K562 (cell line): ENCODE measurements around the gene PTGR3. TPM values are rescaled to one million over a fixed set of nuclear protein-coding genes. Genes with fewer than 3 reads are reported as not detected.

Experiments
- ATAC-seq: fragments of 200-7000 bp; cut with Tn5 transposase; 3 replicates; pipeline ENCODE4 v1.9.1; 2020; ENCODE audit warnings: moderate library complexity
- BruUV-seq: library from RNA; stranded (reverse); fragments of 400-500 nt; replicated peaks from 2 replicates; lab custom pipeline; 2021; lab: Mats Ljungman, UMichigan
- CTCF ChIA-PET: fragments of 300-600 bp; formaldehyde crosslinking; extraction: SDS; loops from one replicate; lab custom pipeline; 2021; ENCODE audit warnings: low intra/inter-chr PET ratio; lab: Yijun Ruan, JAX
- POLR2A ChIA-PET: fragments of 300-600, 350-650 bp; sonication (Branson Sonifier 250); formaldehyde crosslinking; extraction: SDS; loops from one replicate; lab custom pipeline; 2021; ENCODE audit warnings: antibody characterized with exemption, inconsistent platforms; lab: Yijun Ruan, JAX
- DNase-seq, 4 experiments: peaks; one replicate each; pipeline versions ENCODE4 v3.0.0 to v3.0.0-alpha.2; 2011 to 2018; ENCODE audit warnings: low spot score in 3 of 4, mixed read lengths in 3 of 4; ENCODE audit errors: extremely low read depth in 1 of 4
- FAIRE-seq: peaks from 2 replicates; lab custom pipeline; 2011; peaks lifted over from hg19 to GRCh38; lab: Jason Lieb, UNC
- H2AFZ ChIP-seq: 2 replicates; pipeline ENCODE4 v1.6.0; 2011; ENCODE audit warnings: low read depth, low read length, control low read depth, inconsistent platforms
- H3K27ac ChIP-seq: fragments of 200-600 bp; 3 replicates; pipeline ENCODE4 v1.8.0; 2011; ENCODE audit warnings: low read depth, mild to moderate bottlenecking, control low read depth, inconsistent platforms, low read length, moderate library complexity, mixed read lengths; ENCODE audit errors: extremely low read depth
- H3K27me3 ChIP-seq, 2 experiments: fragments of 300-600 bp in 1 of 2; 2 replicates in 1 of 2; 3 replicates in 1 of 2; pipeline versions ENCODE4 v1.6.0 to v1.8.0; 2011; ENCODE audit warnings: inconsistent platforms in 2 of 2, low read length in 2 of 2, mild to moderate bottlenecking in 1 of 2, mixed read lengths in 1 of 2, moderate library complexity in 1 of 2; ENCODE audit not compliant: control insufficient read depth in 2 of 2, insufficient read depth in 2 of 2
- H3K36me3 ChIP-seq: fragments of 300-600 bp; 3 replicates; pipeline ENCODE4 v1.8.0; 2011; ENCODE audit warnings: mild to moderate bottlenecking, low read length, inconsistent platforms; ENCODE audit not compliant: control insufficient read depth, insufficient read depth
- H3K4me1 ChIP-seq, 2 experiments: fragments of 200-600 bp in 1 of 2; replicated peaks in 1 of 2; 2 replicates in 1 of 2; 3 replicates in 1 of 2; pipeline versions ENCODE4 v1.5.1 to v1.8.0; 2011; ENCODE audit warnings: inconsistent platforms in 2 of 2, low read length in 2 of 2, mild to moderate bottlenecking in 1 of 2, mixed read lengths in 1 of 2, moderate library complexity in 1 of 2; ENCODE audit not compliant: control insufficient read depth in 2 of 2, insufficient read depth in 2 of 2
- H3K4me2 ChIP-seq: 2 replicates; pipeline ENCODE4 v1.6.1; 2011; ENCODE audit warnings: low read length, control low read depth, inconsistent platforms, mixed read lengths; ENCODE audit not compliant: insufficient read depth
- H3K4me3 ChIP-seq: fragments of 200-600 bp; sonication (generic), shearing (Covaris generic); 2 replicates; pipeline ENCODE4 v1.5.1; 2016; ENCODE audit warnings: control low read depth, inconsistent platforms
- H3K79me2 ChIP-seq: fragments of 200-600 bp; 3 replicates; pipeline ENCODE4 v1.8.0; 2011; ENCODE audit warnings: low read length, inconsistent platforms; ENCODE audit not compliant: control insufficient read depth, insufficient read depth
- H3K9ac ChIP-seq, 2 experiments: 2 replicates each; pipeline versions ENCODE4 v1.6.0 to v1.6.1; 2011; ENCODE audit warnings: low read depth in 2 of 2, low read length in 2 of 2, control low read depth in 1 of 2, inconsistent platforms in 1 of 2, mild to moderate bottlenecking in 1 of 2, mixed read lengths in 1 of 2; ENCODE audit not compliant: insufficient read depth in 1 of 2
- H3K9me1 ChIP-seq: one replicate; pipeline ENCODE4 v1.6.0; 2011; ENCODE audit warnings: inconsistent platforms, mild to moderate bottlenecking, low read length, moderate library complexity; ENCODE audit not compliant: control insufficient read depth, insufficient read depth
- H3K9me3 ChIP-seq: replicated peaks from 2 replicates; pipeline ENCODE4 v1.5.1; 2011; ENCODE audit warnings: low read depth, low read length, inconsistent platforms; ENCODE audit not compliant: control insufficient read depth, insufficient read depth
- H4K20me1 ChIP-seq: replicated peaks from 2 replicates; pipeline ENCODE4 v1.6.1; 2011; ENCODE audit warnings: low read length, inconsistent platforms, mixed read lengths; ENCODE audit not compliant: control insufficient read depth, insufficient read depth
- ASH1L ChIP-seq: fragments of 450-650 bp; IDR thresholded peaks from 2 replicates; pipeline ENCODE4 v1.6.1; 2018; ENCODE audit warnings: borderline replicate concordance, mild to moderate bottlenecking, low read depth; ENCODE audit not compliant: partially characterized antibody
- FOXJ3 ChIP-seq: sonication (generic); formaldehyde crosslinking; IDR thresholded peaks from 2 replicates; pipeline ENCODE4 v1.4.0; 2020; ENCODE audit warnings: mild to moderate bottlenecking, missing genetic modification reagents
- KLF10 ChIP-seq: fragments of 250-450 bp; sonication (Bioruptor Pico); IDR thresholded peaks from 2 replicates; pipeline ENCODE4 v1.6.1; 2021; ENCODE audit warnings: matching md5 sums
- NR1H2 ChIP-seq: sonication (generic); formaldehyde crosslinking; IDR thresholded peaks from 2 replicates; pipeline ENCODE4 v1.4.0; 2020; ENCODE audit warnings: mild to moderate bottlenecking, missing genetic modification reagents
- TCFL5 ChIP-seq: fragments of 250-450 bp; sonication (Bioruptor Pico); conservative IDR thresholded peaks from 2 replicates; pipeline ENCODE4 v1.6.1; 2021; ENCODE audit warnings: mild to moderate bottlenecking, moderate library complexity, matching md5 sums
- ZNF668 ChIP-seq: fragments of 250-450 bp; sonication (Bioruptor Pico); IDR thresholded peaks from 2 replicates; pipeline ENCODE4 v1.8.0; 2022; ENCODE audit warnings: mild to moderate bottlenecking, inconsistent platforms
- WGBS: fragments of 100-300 bp; shearing (Covaris generic); methylation state at CpG from one replicate; pipeline ENCODE4 v1.1.6; 2016; ENCODE audit warnings: low coverage, mixed read lengths; ENCODE audit not compliant: insufficient coverage; ENCODE audit errors: missing lambda C conversion rate; 5-methylcytosine and 5-hydroxymethylcytosine counted together
- in situ Hi-C: fragments of 300-500 bp; cut with MboI; formaldehyde crosslinking; loops from 4 replicates; pipeline ENCODE4 v1.15.0; 2018; ENCODE audit warnings: inconsistent platforms, mixed read lengths
- intact Hi-C: fragments of 100-400 bp; cut with micrococcal nuclease; formaldehyde crosslinking; loops from 2 replicates; pipeline ENCODE4 v1.14.2; 2022
- polyA plus RNA-seq, 8 experiments: library from polyadenylated mRNA; depleted of rRNA in 4 of 8; stranded (reverse) in 5 of 8; unstranded in 3 of 8; fragments of >200 nt; fragmentation: Nextera tagmentation in 2 of 8; fragmentation: Illumina TruSeq in 1 of 8; extraction: Ambion mirVana in 2 of 8; extraction: Trizol in 1 of 8; gene quantifications; 2 replicates each; pipeline versions ENCODE4 v1.2.1 to v1.2.3, GENCODE V29; 2011 to 2014; ENCODE audit warnings: inconsistent platforms in 1 of 8, missing spikeins in 1 of 8
- total RNA-seq, 7 experiments: library from RNA; depleted of rRNA in 6 of 7; stranded (reverse); fragments of >200 nt in 6 of 7; fragmentation: Illumina TruSeq in 2 of 7; extraction: Trizol in 2 of 7; gene quantifications; 2 replicates each; pipeline versions ENCODE4 v1.2.1 to v1.2.3, GENCODE V29; 2011 to 2021; ENCODE audit warnings: low replicate concordance in 1 of 7
- TF ChIP-seq, protein P1 (sequence below): sonication (generic); formaldehyde crosslinking; IDR thresholded peaks from 2 replicates; pipeline ENCODE4 v1.8.0; 2022; ENCODE audit warnings: mild to moderate bottlenecking, missing genetic modification reagents, borderline replicate concordance
- TF ChIP-seq, protein P2 (sequence below), 2 experiments: fragments of 450-650 bp in 1 of 2; sonication (generic) in 1 of 2; formaldehyde crosslinking in 1 of 2; IDR thresholded peaks in 1 of 2; conservative IDR thresholded peaks in 1 of 2; 2 replicates each; pipeline versions ENCODE4 v1.6.1 to v1.8.1; 2016 to 2023; ENCODE audit warnings: mild to moderate bottlenecking in 2 of 2, moderate library complexity in 2 of 2, inconsistent platforms in 1 of 2, missing genetic modification reagents in 1 of 2

PTGR3 gene
- total and polyA plus RNA-seq, 9 of the 15 experiments (the other 6 are each of a cell fraction or from before 2014, with no cell fraction given), result 4.1 to 32.3 (median 15.3) TPM

DNA sequence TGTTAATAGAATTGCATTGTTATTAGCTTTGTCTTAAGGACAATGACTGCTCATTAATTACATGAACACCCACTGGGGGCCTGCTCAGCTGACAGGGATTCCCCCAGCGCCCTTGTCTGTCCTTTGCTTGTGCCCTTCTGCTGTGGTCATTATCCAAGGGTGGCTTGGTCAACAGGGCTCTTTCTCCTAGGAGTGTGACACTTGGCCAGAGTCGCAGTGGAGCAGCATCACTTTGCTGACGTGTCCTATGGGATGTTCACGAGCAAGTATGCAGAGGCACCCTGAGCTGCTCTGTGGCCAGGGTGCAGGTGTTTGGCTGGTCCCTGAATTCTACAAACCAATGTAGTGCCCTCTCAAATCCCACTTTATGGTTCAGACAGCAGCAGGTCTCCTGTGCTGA, 46.0 kb downstream of the PTGR3 start:
- DNase-seq, result no peak

More for the DNA sequence above, 46.0 kb downstream of the PTGR3 start:
- H4K20me1 ChIP-seq, result no peaks in the 10 kb centered on the region
- intact Hi-C loops (loop anchor here (10.0 kb wide), 1 partner anchor 312 kb away; no protein-coding TSS in a partner anchor), in situ Hi-C loops (no loop called here)
- no peak overlapping the region for H2AFZ ChIP-seq
- no peak overlapping the region for H3K4me2 ChIP-seq
- H3K27me3 ChIP-seq, result peaks cover 17 to 62% of the 10 kb centered on the region in 2 experiments
- peaks cover 0 to 12% of the 10 kb centered on the region in 2 experiments; a peak in 1 of 5 replicates for H3K4me1 ChIP-seq
- no peak for FAIRE-seq
- WGBS, result 0% methylated on average over 4 of the region's 4 CpGs
- ATAC-seq, result no peak
- no peak overlapping the region for H3K4me3 ChIP-seq
- H3K27ac ChIP-seq, result no peak overlapping the region
- no TSS peak for BruUV-seq
- H3K79me2 ChIP-seq, result no peaks in the 10 kb centered on the region
- TF ChIP-seq TCFL5 (CRISPR knock-in tag) (no peak), ASH1L (no peak), ZNF668 (CRISPR knock-in tag) (no peak), KLF10 (CRISPR knock-in tag) (no peak), NR1H2 (CRISPR knock-in tag) (no peak), FOXJ3 (no peak)
- TF ChIP-seq, protein P1, sequence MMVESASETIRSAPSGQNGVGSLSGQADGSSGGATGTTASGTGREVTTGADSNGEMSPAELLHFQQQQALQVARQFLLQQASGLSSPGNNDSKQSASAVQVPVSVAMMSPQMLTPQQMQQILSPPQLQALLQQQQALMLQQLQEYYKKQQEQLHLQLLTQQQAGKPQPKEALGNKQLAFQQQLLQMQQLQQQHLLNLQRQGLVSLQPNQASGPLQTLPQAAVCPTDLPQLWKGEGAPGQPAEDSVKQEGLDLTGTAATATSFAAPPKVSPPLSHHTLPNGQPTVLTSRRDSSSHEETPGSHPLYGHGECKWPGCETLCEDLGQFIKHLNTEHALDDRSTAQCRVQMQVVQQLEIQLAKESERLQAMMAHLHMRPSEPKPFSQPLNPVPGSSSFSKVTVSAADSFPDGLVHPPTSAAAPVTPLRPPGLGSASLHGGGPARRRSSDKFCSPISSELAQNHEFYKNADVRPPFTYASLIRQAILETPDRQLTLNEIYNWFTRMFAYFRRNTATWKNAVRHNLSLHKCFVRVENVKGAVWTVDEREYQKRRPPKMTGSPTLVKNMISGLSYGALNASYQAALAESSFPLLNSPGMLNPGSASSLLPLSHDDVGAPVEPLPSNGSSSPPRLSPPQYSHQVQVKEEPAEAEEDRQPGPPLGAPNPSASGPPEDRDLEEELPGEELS, result no peak
- TF ChIP-seq, protein P2, sequence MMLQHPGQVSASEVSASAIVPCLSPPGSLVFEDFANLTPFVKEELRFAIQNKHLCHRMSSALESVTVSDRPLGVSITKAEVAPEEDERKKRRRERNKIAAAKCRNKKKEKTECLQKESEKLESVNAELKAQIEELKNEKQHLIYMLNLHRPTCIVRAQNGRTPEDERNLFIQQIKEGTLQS (IDR thresholded peaks at IDR 0.05), result no peak
- TF ChIP-seq, protein P2 (CRISPR knock-in tag; conservative IDR thresholded peaks at IDR 0.05), result no peak
- H3K9ac ChIP-seq, result no peak overlapping the region
- ChIA-PET POLR2A (no interaction called here), CTCF (interaction anchor here (0.5 kb wide), 1 partner anchor 531 kb away, joined by 3 read pairs; no protein-coding TSS in a partner anchor)
- no peaks in the 10 kb centered on the region for H3K9me1 ChIP-seq
- no peaks in the 10 kb centered on the region for H3K9me3 ChIP-seq
- no peaks in the 10 kb centered on the region for H3K36me3 ChIP-seq
